AG04450 (cell line): ENCODE data around the gene TARBP1. TPM values are rescaled to one million over a fixed set of nuclear protein-coding genes. Genes with fewer than 3 reads are reported as not detected.

Source experiments
- CTCF ChIA-PET: fragments of 300-600, 350-600 bp; formaldehyde crosslinking; extraction: SDS; loops from one replicate; lab custom pipeline; 2022; ENCODE audit warnings: antibody characterized with exemption, inconsistent platforms; lab: Charles Lee
- POLR2A ChIA-PET: fragments of 350-600 bp; formaldehyde crosslinking; extraction: SDS; loops from one replicate; lab custom pipeline; 2021; ENCODE audit warnings: antibody characterized with exemption, inconsistent platforms; lab: Yijun Ruan, JAX
- DNase-seq: peaks from one replicate; pipeline ENCODE4 v3.0.0-alpha.2; 2011; ENCODE audit warnings: low read depth, low spot score
- H3K27ac ChIP-seq: one replicate; pipeline ENCODE4 v1.5.1; 2012; ENCODE audit warnings: low read depth, low read length, control low read depth
- H3K27me3 ChIP-seq: one replicate; pipeline ENCODE4 v1.6.0; 2012; ENCODE audit warnings: low read length; ENCODE audit not compliant: control insufficient read depth, insufficient read depth
- H3K4me3 ChIP-seq: 2 replicates; pipeline ENCODE4 v1.5.1; 2011; ENCODE audit warnings: mild to moderate bottlenecking, low read depth, low read length, control low read depth
- H3K9me3 ChIP-seq: 2 replicates; pipeline ENCODE4 v1.5.1; 2012; ENCODE audit warnings: low read length; ENCODE audit not compliant: control insufficient read depth, insufficient read depth
- CTCF ChIP-seq: IDR thresholded peaks from 2 replicates; pipeline ENCODE4 v1.5.1; 2011; ENCODE audit warnings: low read depth, low read length, control low read depth, inconsistent platforms
- polyA plus RNA-seq: library from polyadenylated mRNA; depleted of rRNA; stranded (reverse); fragments of >200 nt; gene quantifications from 2 replicates; pipeline ENCODE4 v1.2.3, GENCODE V29; 2011

TARBP1 gene
- polyA plus RNA-seq, 1 experiment: 22.6 TPM

- CTCF ChIA-PET: interaction anchor here (0.6 kb wide), 2 partner anchors 208 to 1253 kb away, joined by 3 to 4 read pairs; no protein-coding TSS in a partner anchor
- no peak for TF ChIP-seq CTCF
- no peaks in the 10 kb centered on the region for H3K27me3 ChIP-seq
- no peak overlapping the region for H3K4me3 ChIP-seq
- H3K9me3 ChIP-seq: no peaks in the 10 kb centered on the region
- no peak for DNase-seq
- no peak overlapping the region for H3K27ac ChIP-seq
- POLR2A ChIA-PET: no interaction called here
Observed at GRCh38 chr1:234397732-234398131, 81.2 kb downstream of the TARBP1 start.

- H3K4me3 ChIP-seq: no peak overlapping the region
- H3K27ac ChIP-seq: no peak overlapping the region
- no peaks in the 10 kb centered on the region for H3K27me3 ChIP-seq
- ChIA-PET CTCF (no interaction called here), POLR2A (no interaction called here)
- no peak for DNase-seq
- H3K9me3 ChIP-seq: no peaks in the 10 kb centered on the region
- TF ChIP-seq CTCF: no peak
Observed at GRCh38 chr1:234396871-234397270, 82.1 kb downstream of the TARBP1 start.

- no peak for TF ChIP-seq CTCF
- H3K4me3 ChIP-seq: no peak overlapping the region
- ChIA-PET POLR2A (no interaction called here), CTCF (no interaction called here)
- H3K27me3 ChIP-seq: no peaks in the 10 kb centered on the region
- DNase-seq: no peak
- no peaks in the 10 kb centered on the region for H3K9me3 ChIP-seq
- no peak overlapping the region for H3K27ac ChIP-seq
Observed at GRCh38 chr1:234396092-234396491, 82.9 kb downstream of the TARBP1 start.

GRCh38 chr1:234395297-234395696, 83.7 kb downstream of the TARBP1 start:
- POLR2A ChIA-PET: no interaction called here
- Histone ChIP-seq H3K27ac (no peak overlapping the region), H3K4me3 (no peak overlapping the region), H3K9me3 (no peaks in the 10 kb centered on the region), H3K27me3 (no peaks in the 10 kb centered on the region)
- no peak for TF ChIP-seq CTCF
- CTCF ChIA-PET: no interaction called here
- no peak for DNase-seq

GRCh38 chr1:234393190-234393589, 85.8 kb downstream of the TARBP1 start:
- H3K9me3 ChIP-seq: no peaks in the 10 kb centered on the region
- no peaks in the 10 kb centered on the region for H3K27me3 ChIP-seq
- POLR2A ChIA-PET: no interaction called here
- no peak overlapping the region for H3K4me3 ChIP-seq
- H3K27ac ChIP-seq: no peak overlapping the region
- no peak for TF ChIP-seq CTCF
- DNase-seq: no peak
- CTCF ChIA-PET: interaction anchor here (1.0 kb wide), 1 partner anchor 92 kb away, joined by 3 read pairs; no protein-coding TSS in a partner anchor
